COR-L47 (cell line): ENCODE measurements around the gene WIPI1.

Experiments
- DNase-seq: peaks from one replicate; lab custom pipeline; 2025; lab: John Stamatoyannopoulos, UW

WIPI1 gene

DNA sequence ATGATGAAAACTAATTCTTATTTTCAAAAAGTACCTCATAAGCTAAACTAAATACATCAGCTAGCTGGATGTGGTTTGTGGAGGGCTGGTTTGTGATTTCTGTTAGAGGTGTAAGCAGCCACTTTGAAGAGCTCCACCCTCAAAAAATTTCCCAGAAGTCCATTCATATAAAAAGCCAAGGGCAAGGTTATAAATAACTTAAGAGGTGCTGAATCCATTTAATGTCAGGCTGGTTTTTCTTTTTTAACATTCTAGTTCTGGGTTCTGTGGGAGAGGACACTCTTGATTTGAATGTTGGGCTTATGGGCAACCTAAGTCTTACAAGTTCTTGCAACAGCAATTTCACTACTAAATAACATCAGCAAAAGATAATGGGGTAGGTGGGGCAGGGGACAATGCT lies 3.4 kb upstream of the WIPI1 start:
- no peak for DNase-seq

DNA sequence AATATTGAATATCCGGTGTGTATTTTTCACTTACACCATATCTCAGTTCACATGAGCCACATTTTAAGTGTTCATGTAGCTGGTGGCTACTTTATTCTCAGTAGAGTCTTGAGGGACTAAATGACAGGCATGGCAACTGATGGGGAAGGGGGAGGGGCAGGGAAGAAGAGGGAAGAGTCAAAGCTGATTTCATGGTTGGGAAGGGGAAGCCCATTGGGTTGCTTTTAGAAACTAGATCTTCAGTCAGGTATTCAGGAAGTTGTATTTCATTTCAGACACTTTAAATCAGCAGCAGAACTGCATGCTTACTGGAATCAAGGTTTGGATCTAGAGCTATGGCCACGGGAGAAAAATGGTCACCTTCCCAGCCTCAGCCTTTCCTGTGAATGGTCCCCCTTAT lies 2.9 kb upstream of the WIPI1 start:
- DNase-seq = no peak

GRCh38 chr17:68459037-68459639 lies 1.8 kb upstream of the WIPI1 start:
- no peak for DNase-seq

GRCh38 chr17:68458260-68459036 lies 1.2 kb upstream of the WIPI1 start:
- DNase-seq = no peak

- DNase-seq = peak; percentile 95
These were observed 403 bp upstream of the WIPI1 start for GRCh38 chr17:68457539-68458259.

- DNase-seq = no peak
These were observed 743 bp downstream of the WIPI1 start for GRCh38 chr17:68456339-68457167.

DNA sequence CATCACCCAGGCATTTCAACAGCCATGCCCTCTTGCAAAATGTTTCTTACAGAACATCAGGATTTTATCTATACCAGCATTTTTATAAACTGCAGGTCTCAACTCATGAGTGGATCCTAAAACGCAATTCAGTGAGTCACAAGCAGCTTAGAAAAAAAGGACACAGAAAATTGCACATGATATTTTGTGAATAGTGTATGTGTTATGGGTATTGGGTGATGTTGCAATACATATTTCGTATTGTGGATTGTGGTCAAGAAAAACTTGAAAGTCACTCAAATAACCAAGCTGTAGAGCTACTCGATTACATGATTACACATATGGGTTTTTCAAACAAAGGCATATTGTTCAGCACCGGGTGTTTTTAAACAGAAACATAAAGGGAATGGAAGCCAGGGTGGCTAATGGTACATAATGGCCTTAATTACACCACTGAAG lies 1.4 kb downstream of the WIPI1 start:
- peak; percentile 83 for DNase-seq

DNA sequence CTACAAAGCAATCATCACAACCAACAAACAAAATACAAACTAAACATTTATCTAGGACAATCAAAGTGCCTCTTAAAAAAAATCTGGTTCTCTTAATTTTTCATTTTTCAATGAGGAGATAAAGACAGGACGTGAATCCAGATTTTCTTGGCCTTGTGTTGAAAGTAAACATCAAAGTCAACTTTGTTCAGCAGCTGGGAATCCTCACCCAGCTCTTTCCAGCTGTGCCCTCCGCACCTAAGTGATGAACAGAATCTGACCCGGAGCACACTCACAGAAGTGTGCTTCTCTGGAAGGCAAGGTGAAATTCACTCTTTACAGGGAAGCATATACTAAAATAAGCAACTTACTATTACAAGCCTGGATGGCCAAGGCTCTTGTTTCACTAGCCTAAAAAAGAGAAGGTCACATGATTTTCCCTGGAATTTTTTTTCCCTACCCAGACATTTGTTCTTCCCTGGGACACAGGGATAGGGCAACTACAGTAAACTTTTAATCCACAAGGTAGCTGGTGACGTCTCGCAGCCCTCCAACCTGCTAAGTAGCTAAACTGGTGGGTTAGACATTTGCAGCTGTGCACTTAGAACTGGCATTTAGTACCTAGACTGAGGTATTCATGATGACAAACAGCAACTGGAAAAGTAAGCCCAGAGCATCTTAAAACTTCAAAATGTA lies 3.2 kb downstream of the WIPI1 start:
- no peak for DNase-seq

DNA sequence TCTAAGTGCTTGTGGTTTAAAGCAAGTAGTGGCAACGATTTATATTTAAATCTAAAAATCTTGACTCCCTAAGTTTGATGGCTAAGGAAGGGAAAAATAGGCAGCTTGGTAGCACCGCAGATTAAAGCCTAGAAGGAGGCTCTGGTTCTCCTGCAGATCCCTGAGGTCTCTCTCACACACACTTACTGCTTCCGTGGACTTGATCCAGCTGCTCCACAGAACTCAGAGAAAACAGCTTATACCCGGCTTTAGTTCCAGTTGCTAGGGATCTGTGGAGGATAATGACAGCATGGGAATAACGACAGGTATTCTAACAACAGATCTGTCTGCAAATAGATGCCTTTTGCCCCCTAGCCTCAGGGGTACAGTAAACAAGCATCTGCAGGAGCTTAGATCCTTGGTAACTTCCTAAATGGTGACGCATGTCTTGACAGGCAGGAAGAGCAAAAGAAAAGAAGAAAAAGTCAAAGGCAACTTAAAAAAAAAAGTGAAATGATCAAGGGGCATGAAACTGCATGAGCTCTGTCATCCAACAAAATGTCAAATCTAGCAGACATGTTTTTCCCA lies 4.5 kb downstream of the WIPI1 start:
- DNase-seq = peak; percentile 42

GRCh38 chr17:68451670-68452354 lies 5.5 kb downstream of the WIPI1 start:
- DNase-seq = no peak

DNA sequence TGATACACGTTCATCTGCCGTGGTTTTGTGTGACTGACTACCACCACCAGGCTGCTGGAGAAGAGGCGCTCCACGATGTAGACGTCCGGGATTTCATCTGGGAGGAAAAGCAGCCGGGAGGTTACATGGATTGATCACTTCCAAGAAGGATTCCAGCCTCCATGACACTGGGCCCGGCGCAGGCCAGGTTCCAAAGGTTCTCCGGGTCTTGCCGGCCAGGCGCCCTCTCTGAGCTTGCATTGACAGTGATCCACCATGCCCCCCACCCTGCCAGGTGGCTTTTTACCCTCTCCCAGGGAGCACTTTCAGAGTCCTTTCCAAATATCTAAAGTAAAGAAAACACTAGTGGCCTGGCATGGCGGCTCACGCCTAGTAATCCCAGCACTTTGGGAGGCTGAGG lies 6.5 kb downstream of the WIPI1 start:
- DNase-seq = no peak

DNA sequence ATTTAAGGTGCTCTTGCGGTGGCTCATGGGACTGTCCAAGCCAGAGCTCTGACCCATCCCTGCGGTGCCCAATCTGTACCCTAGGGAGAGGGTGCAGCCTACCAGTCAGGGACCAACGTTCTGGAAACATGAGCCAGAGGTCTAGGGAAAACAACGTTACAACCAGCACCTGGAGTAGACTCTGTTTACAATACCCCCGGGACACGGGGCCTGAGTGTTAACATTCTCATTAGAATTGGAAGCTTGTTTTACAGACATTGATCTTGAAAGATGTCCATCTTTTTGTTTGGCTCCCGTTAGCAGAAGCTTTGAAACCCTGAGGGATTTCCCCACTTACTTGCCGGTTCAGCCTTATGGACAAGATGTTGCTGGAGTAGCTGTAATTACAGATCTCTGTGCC lies 6.9 kb downstream of the WIPI1 start:
- no peak for DNase-seq

DNA sequence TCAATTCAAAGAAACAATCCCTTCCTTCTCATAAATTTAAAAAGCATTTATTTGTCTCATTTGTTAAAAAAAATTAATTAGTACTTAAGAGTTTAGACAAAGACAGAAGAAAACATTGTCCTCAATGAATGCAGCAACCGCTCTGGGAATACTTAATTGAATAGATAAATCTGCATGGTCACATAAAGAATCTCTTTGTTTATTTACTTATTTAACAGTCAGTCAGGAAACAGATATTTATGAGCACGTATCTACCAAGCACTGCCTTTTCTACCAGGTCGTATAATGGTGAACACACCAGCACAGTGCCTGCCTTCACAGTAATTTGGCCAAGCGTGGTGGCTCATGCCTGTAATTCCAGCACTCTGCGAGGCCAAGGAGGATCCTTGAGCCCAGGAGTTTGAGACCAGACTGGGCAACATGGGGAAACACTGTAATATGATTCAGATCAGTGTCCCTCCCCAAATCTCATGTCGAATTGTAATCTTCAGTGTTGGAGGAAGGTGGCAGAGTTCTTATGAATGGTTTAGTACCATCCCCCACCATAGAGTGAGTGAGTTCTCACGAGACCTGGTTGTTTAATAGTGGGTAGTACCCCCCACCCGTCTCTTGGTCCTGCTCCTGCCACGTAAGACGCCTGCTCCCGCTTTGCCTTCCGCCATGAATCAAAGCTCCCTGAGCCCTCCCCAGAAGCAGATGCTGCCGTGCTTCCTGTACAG lies 8.1 kb downstream of the WIPI1 start:
- DNase-seq = no peak

- DNase-seq = no peak
These were observed 10.7 kb downstream of the WIPI1 start for GRCh38 chr17:68446626-68447041.

DNA sequence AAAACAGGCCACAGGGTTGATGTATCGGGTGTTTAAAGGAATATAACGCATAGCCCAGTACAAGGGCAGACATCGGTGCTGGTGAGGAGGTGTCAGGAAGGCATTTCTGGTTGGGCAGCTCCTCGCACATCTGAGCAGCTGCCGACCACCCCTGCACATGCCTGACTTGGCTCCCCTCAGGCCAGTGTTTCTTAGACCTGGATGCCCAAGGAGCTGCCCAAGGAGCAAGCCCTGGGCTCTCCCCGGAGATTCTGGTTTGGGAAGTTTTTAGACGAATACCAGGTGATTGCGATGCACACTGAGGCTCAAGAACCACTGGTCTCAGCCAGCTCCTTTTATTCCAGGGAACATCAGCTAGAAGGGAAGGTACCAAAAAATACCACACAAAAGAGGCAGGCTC lies 11.6 kb downstream of the WIPI1 start:
- no peak for DNase-seq

DNA sequence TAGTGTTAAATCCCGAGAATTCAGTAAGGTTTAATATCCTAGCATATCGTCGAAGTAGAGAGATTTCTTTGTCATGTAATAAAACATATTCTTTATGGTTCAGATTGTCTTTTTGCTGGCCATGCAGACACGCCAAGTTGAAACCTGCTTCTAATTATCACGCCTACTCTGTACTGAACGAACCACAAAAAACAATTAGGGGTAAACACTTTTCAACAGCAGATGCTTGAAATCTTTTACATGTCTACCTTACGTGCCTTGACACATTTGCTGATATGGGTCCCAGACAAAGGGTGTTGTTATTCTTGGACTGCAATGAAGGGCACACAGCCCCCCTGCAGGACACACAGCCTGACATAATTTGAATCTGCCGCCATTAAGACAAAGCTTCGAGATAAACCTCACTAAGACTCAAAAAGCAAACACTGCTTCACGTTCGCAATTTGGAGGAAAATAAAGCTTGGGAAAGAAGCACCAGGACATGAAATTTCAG lies 13.3 kb downstream of the WIPI1 start:
- DNase-seq = no peak

- no peak for DNase-seq
These were observed 16.1 kb downstream of the WIPI1 start for GRCh38 chr17:68441070-68441770.

- DNase-seq = no peak
These were observed 16.8 kb downstream of the WIPI1 start for GRCh38 chr17:68440526-68440925.

GRCh38 chr17:68439656-68440290 lies 17.5 kb downstream of the WIPI1 start:
- no peak for DNase-seq
